Omental fat pad (tissue), 4 donors: ENCODE data around the gene DLG2. TPM values are rescaled to one million over a fixed set of nuclear protein-coding genes. Genes with fewer than 3 reads are reported as not detected.

ENCODE experiments used
- ATAC-seq: fragments of 150-250 bp; one replicate; pipeline ENCODE4 v1.9.1; 2016; ENCODE audit warnings: mild to moderate bottlenecking, moderate library complexity; ENCODE audit not compliant: low FRiP score
- DNase-seq: peaks from one replicate; pipeline ENCODE4 v3.0.0-alpha.2; 2019; ENCODE audit warnings: low spot score
- CTCF ChIP-seq, 3 donors: fragments of 450-650 bp; IDR thresholded peaks; one replicate each; pipeline ENCODE4 v1.5.1; 2016 to 2017; ENCODE audit warnings: antibody characterized with exemption in 3 of 3, mild to moderate bottlenecking in 3 of 3, moderate library complexity in 2 of 3
- total RNA-seq, 4 donors: library from RNA; depleted of rRNA; stranded (reverse); fragments of >200 nt; gene quantifications; one replicate each; pipeline ENCODE4 v1.1.0, GENCODE V29; 2016

Gene DLG2
- total RNA-seq, 4 donors from 2014 or later, result 4.8 to 13.2 (median 8.1) TPM

- ATAC-seq (no peak), DNase-seq (no peak)
- TF ChIP-seq CTCF (IDR thresholded peaks at IDR 0.05), result no peak
Measured at GRCh38 chr11:84812471-84812969, 814.6 kb downstream of the DLG2 start.

GRCh38 chr11:84806354-84806753 lies 820.8 kb downstream of the DLG2 start:
- TF ChIP-seq CTCF (IDR thresholded peaks at IDR 0.05), result no peak
- DNase-seq, result no peak
- ATAC-seq, result no peak

GRCh38 chr11:84804041-84804440 lies 823.1 kb downstream of the DLG2 start:
- DNase-seq, result no peak
- no peak for TF ChIP-seq CTCF (IDR thresholded peaks at IDR 0.05)
- no peak for ATAC-seq

- TF ChIP-seq CTCF (IDR thresholded peaks at IDR 0.05), result no peak
- ATAC-seq (no peak), DNase-seq (no peak)
Measured at GRCh38 chr11:84800755-84801346, 826.3 kb downstream of the DLG2 start.

DNA sequence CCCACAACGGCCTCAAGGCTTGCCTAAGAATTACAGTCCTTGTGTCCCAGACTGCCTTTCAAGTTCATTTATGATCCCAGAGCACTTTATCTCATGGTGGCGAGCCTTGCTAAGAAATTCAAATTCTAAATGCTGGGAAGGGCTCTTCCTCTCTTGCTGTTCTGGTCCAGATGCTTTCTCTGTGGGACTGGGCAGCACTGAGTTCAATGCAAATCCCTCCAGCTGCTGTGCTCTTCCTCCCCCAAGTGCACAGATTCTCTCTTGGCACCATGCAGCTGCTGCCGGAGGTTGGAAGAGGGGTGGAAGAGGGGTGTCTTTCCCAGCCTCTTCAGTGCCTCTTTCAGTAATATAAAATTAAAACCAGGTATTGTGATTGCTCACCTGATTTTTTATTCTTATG lies 828.0 kb downstream of the DLG2 start:
- no peak for TF ChIP-seq CTCF (IDR thresholded peaks at IDR 0.05)
- no peak for ATAC-seq
- no peak for DNase-seq

- TF ChIP-seq CTCF (IDR thresholded peaks at IDR 0.05), result no peak
- no peak for ATAC-seq
- no peak for DNase-seq
Measured at GRCh38 chr11:84795698-84796097, 831.4 kb downstream of the DLG2 start.

DNA sequence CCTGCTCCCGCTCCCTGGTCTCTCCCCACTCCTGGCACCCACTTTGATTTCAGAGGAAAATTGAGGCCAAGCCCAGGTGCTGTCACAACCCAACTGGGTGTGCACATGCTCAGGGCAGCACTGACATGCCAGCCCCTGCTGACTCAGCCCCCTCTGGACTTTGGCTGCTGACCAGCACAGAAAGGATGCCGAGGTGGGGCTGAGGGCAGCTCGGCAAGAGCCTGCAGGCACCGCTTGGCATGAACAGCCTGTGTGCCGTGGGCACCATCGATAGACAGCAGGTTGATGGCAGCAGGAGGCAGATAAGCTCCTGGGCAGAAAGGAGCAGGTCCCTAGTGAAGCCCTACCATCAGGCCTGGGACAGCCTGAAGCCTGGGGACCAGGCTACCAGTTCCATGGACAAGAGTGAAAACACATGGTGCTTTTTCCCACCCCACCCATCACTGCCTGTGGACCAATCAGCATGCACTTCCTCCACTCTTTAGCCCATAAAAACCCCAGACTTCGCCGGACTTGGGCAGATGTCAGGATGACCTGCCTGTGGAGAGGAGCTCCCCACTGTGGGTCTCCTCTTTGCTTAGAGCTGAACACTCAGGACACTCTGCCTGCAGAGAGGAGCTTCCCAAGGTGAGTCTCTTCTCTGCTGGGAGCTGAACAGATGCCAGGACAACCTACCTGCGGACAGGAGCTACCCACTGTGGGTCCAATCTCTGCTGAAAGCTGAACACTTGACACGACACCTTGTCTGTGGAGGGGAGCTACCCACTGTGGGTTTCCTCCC lies 832.3 kb downstream of the DLG2 start:
- no peak for TF ChIP-seq CTCF (IDR thresholded peaks at IDR 0.05)
- DNase-seq, result no peak
- ATAC-seq, result no peak
